Nephron (organoid): ENCODE data around the gene PAX5.
A peak's percentile ranks its signal among the peaks of the same experiment; 100 is the strongest.

Experiments
- H3K27ac Mint-ChIP-seq, 3 experiments: 2 replicates each; pipeline ENCODE4 v1.8.0; 2020; ENCODE audit warnings: mixed read lengths in 3 of 3, mild to moderate bottlenecking in 2 of 3, moderate library complexity in 1 of 3
- H3K27me3 Mint-ChIP-seq: 2 replicates; pipeline ENCODE4 v1.8.0; 2021; ENCODE audit warnings: low read depth, mild to moderate bottlenecking, moderate library complexity, mixed read lengths
- H3K36me3 Mint-ChIP-seq: 2 replicates; pipeline ENCODE4 v1.8.0; 2020; ENCODE audit warnings: low read depth, mixed read lengths
- H3K4me1 Mint-ChIP-seq: 2 replicates; pipeline ENCODE4 v1.8.0; 2020; ENCODE audit warnings: mixed read lengths
- H3K4me3 Mint-ChIP-seq, 3 experiments: 2 replicates each; pipeline ENCODE4 v1.8.0; 2020; ENCODE audit warnings: mild to moderate bottlenecking in 3 of 3, mixed read lengths in 3 of 3, moderate library complexity in 2 of 3
- H3K9me3 Mint-ChIP-seq: 2 replicates; pipeline ENCODE4 v1.8.0; 2020; ENCODE audit warnings: mixed read lengths
- CTCF ChIP-seq, 3 experiments: fragments of 200-600 bp; sonication (generic); IDR thresholded peaks; one replicate each; pipeline ENCODE4 v1.5.0; 2021; ENCODE audit warnings: antibody characterized with exemption in 3 of 3; ENCODE audit not compliant: unreplicated experiment in 3 of 3

Gene PAX5

GRCh38 chr9:36833954-36834353 lies 200.1 kb downstream of the PAX5 start:
- no peaks in the 10 kb centered on the region for H3K36me3 Mint-ChIP-seq
- TF ChIP-seq CTCF (IDR thresholded peaks at IDR 0.05; ENCODE audit: unreplicated experiment in 3 of 3), result peak in 1 of 3 experiments; percentile 25
- H3K4me1 Mint-ChIP-seq, result peaks cover 8% of the 10 kb centered on the region
- no peak overlapping the region for H3K4me3 Mint-ChIP-seq
- no peak overlapping the region for H3K27ac Mint-ChIP-seq
- peaks cover 32% of the 10 kb centered on the region for H3K27me3 Mint-ChIP-seq
- H3K9me3 Mint-ChIP-seq, result no peaks in the 10 kb centered on the region

GRCh38 chr9:36832164-36832795 lies 201.8 kb downstream of the PAX5 start:
- no peak for TF ChIP-seq CTCF (IDR thresholded peaks at IDR 0.05; ENCODE audit: unreplicated experiment in 3 of 3)
- H3K27ac Mint-ChIP-seq, result peak overlapping the region in 1 of 3 experiments; percentile 16
- H3K4me1 Mint-ChIP-seq, result peaks cover 8% of the 10 kb centered on the region
- no peaks in the 10 kb centered on the region for H3K9me3 Mint-ChIP-seq
- H3K4me3 Mint-ChIP-seq, result no peak overlapping the region
- no peaks in the 10 kb centered on the region for H3K36me3 Mint-ChIP-seq
- peaks cover 34% of the 10 kb centered on the region for H3K27me3 Mint-ChIP-seq

- no peaks in the 10 kb centered on the region for H3K9me3 Mint-ChIP-seq
Measured at GRCh38 chr9:36831381-36832161, 202.5 kb downstream of the PAX5 start.

GRCh38 chr9:36828611-36829013 lies 205.5 kb downstream of the PAX5 start:
- H3K27ac Mint-ChIP-seq, result peak overlapping the region in 2 of 3 experiments; percentile 44 to 79
- H3K4me1 Mint-ChIP-seq, result peaks cover 8% of the 10 kb centered on the region
- H3K36me3 Mint-ChIP-seq, result no peaks in the 10 kb centered on the region
- no peaks in the 10 kb centered on the region for H3K9me3 Mint-ChIP-seq
- no peak overlapping the region for H3K4me3 Mint-ChIP-seq
- no peak for TF ChIP-seq CTCF (IDR thresholded peaks at IDR 0.05; ENCODE audit: unreplicated experiment in 3 of 3)
- peaks cover 33% of the 10 kb centered on the region for H3K27me3 Mint-ChIP-seq

More at GRCh38 chr9:36831381-36832161, 202.5 kb downstream of the PAX5 start:
- H3K4me1 Mint-ChIP-seq, result peaks cover 8% of the 10 kb centered on the region
- no peaks in the 10 kb centered on the region for H3K36me3 Mint-ChIP-seq
- no peak overlapping the region for H3K27ac Mint-ChIP-seq
- no peak overlapping the region for H3K4me3 Mint-ChIP-seq
- no peak for TF ChIP-seq CTCF (IDR thresholded peaks at IDR 0.05; ENCODE audit: unreplicated experiment in 3 of 3)
- H3K27me3 Mint-ChIP-seq, result peaks cover 29% of the 10 kb centered on the region

GRCh38 chr9:36827593-36827992 lies 206.5 kb downstream of the PAX5 start:
- peaks cover 8% of the 10 kb centered on the region for H3K4me1 Mint-ChIP-seq
- H3K9me3 Mint-ChIP-seq, result no peaks in the 10 kb centered on the region
- H3K4me3 Mint-ChIP-seq, result no peak overlapping the region
- peak overlapping the region in 1 of 3 experiments; percentile 79 for H3K27ac Mint-ChIP-seq
- H3K36me3 Mint-ChIP-seq, result no peaks in the 10 kb centered on the region
- peaks cover 38% of the 10 kb centered on the region for H3K27me3 Mint-ChIP-seq
- no peak for TF ChIP-seq CTCF (IDR thresholded peaks at IDR 0.05; ENCODE audit: unreplicated experiment in 3 of 3)
